Suprapubic skin (tissue), 4 donors: Measurements from ENCODE around the gene DNASE1L3. TPM values are rescaled to one million over a fixed set of nuclear protein-coding genes. Genes with fewer than 3 reads are reported as not detected.
A peak's percentile ranks its signal among the peaks of the same experiment; 100 is the strongest.

ENCODE experiments used
- DNase-seq, 2 donors: peaks; one replicate each; pipeline ENCODE4 v3.0.0-alpha.2; 2019; ENCODE audit warnings: low spot score in 2 of 2
- H3K27ac ChIP-seq: fragments of 200-600 bp; sonication (generic); one replicate; pipeline ENCODE4 v1.5.1; 2019
- H3K27me3 ChIP-seq: fragments of 200-600 bp; sonication (generic); one replicate; pipeline ENCODE4 v1.5.1; 2019
- H3K36me3 ChIP-seq: fragments of 200-600 bp; sonication (generic); one replicate; pipeline ENCODE4 v1.5.1; 2019
- H3K4me1 ChIP-seq: fragments of 200-600 bp; sonication (generic); one replicate; pipeline ENCODE4 v1.5.1; 2019
- H3K4me3 ChIP-seq: fragments of 200-600 bp; sonication (generic); one replicate; pipeline ENCODE4 v1.5.1; 2019; ENCODE audit warnings: mild to moderate bottlenecking
- H3K9me3 ChIP-seq: fragments of 200-600 bp; sonication (generic); one replicate; pipeline ENCODE4 v1.5.1; 2019
- CTCF ChIP-seq, 2 donors: fragments of 200-600 bp in 1 of 2; fragments of 450-650 bp in 1 of 2; sonication (generic) in 1 of 2; IDR thresholded peaks; one replicate each; pipeline ENCODE4 v1.5.1; 2016 to 2019; ENCODE audit warnings: antibody characterized with exemption in 2 of 2, mild to moderate bottlenecking in 1 of 2, moderate library complexity in 1 of 2
- EP300 ChIP-seq: sonication (generic); formaldehyde crosslinking; IDR thresholded peaks from one replicate; pipeline ENCODE4 v1.6.1; 2017; ENCODE audit warnings: antibody characterized with exemption
- POLR2A ChIP-seq, 2 donors: fragments of 450-650 bp; IDR thresholded peaks; one replicate each; pipeline ENCODE4 v1.6.1; 2017; ENCODE audit warnings: antibody characterized with exemption in 2 of 2, mild to moderate bottlenecking in 2 of 2, moderate library complexity in 2 of 2
- POLR2AphosphoS5 ChIP-seq, 3 donors: sonication (generic); formaldehyde crosslinking; IDR thresholded peaks; one replicate each; pipeline ENCODE4 v1.6.1; 2017; ENCODE audit warnings: antibody characterized with exemption in 3 of 3
- WGBS: methylation state at CpG from one replicate; pipeline ENCODE4 v1.1.5; 2018; 5-methylcytosine and 5-hydroxymethylcytosine counted together
- total RNA-seq, 4 donors: library from RNA; depleted of rRNA; stranded (reverse); fragments of >200 nt; gene quantifications; one replicate each; pipeline ENCODE4 v1.1.0, GENCODE V29; 2016

The DNASE1L3 gene
- total RNA-seq, 4 donors from 2014 or later, result 0.95 to 5.8 (median 4.3) TPM

GRCh38 chr3:58197588-58197987, 13.2 kb downstream of the DNASE1L3 start:
- Histone ChIP-seq H3K27me3 (no peaks in the 10 kb centered on the region), H3K36me3 (no peaks in the 10 kb centered on the region), H3K4me3 (no peak overlapping the region), H3K27ac (no peak overlapping the region), H3K9me3 (no peaks in the 10 kb centered on the region), H3K4me1 (peaks cover 17% of the 10 kb centered on the region)
- over 99% methylated on average over 9 of the region's 10 CpGs for WGBS
- no peak for TF ChIP-seq CTCF (IDR thresholded peaks at IDR 0.05)
- TF ChIP-seq POLR2AphosphoS5 (IDR thresholded peaks at IDR 0.05), result no peak
- no peak for TF ChIP-seq EP300
- TF ChIP-seq POLR2A (IDR thresholded peaks at IDR 0.05), result no peak
- DNase-seq, result peak in 1 of 2 donors; percentile 40

GRCh38 chr3:58193682-58194407, 16.9 kb downstream of the DNASE1L3 start:
- peaks cover 11% of the 10 kb centered on the region for H3K4me1 ChIP-seq
- 84% methylated on average over 12 of the region's 12 CpGs for WGBS
- DNase-seq, result no peak
- no peaks in the 10 kb centered on the region for H3K36me3 ChIP-seq
- no peak overlapping the region for H3K27ac ChIP-seq
- H3K4me3 ChIP-seq, result no peak overlapping the region
- H3K9me3 ChIP-seq, result no peaks in the 10 kb centered on the region
- TF ChIP-seq POLR2AphosphoS5 (IDR thresholded peaks at IDR 0.05) (no peak), CTCF (IDR thresholded peaks at IDR 0.05) (no peak), EP300 (no peak), POLR2A (IDR thresholded peaks at IDR 0.05) (no peak)
- no peaks in the 10 kb centered on the region for H3K27me3 ChIP-seq

- Histone ChIP-seq H3K4me1 (peaks cover 16% of the 10 kb centered on the region), H3K9me3 (no peaks in the 10 kb centered on the region), H3K4me3 (no peak overlapping the region), H3K27ac (no peak overlapping the region), H3K27me3 (no peaks in the 10 kb centered on the region), H3K36me3 (no peaks in the 10 kb centered on the region)
- no peak for DNase-seq
- no peak for TF ChIP-seq POLR2A (IDR thresholded peaks at IDR 0.05)
- no peak for TF ChIP-seq EP300
- TF ChIP-seq CTCF (IDR thresholded peaks at IDR 0.05), result no peak
- TF ChIP-seq POLR2AphosphoS5 (IDR thresholded peaks at IDR 0.05), result no peak
- 86% methylated on average over 4 of the region's 5 CpGs for WGBS
Measured at GRCh38 chr3:58192069-58192468, 18.7 kb downstream of the DNASE1L3 start.

GRCh38 chr3:58191361-58191991, 19.3 kb downstream of the DNASE1L3 start:
- no peak overlapping the region for H3K27ac ChIP-seq
- DNase-seq, result no peak
- no peak overlapping the region for H3K4me3 ChIP-seq
- no peaks in the 10 kb centered on the region for H3K36me3 ChIP-seq
- TF ChIP-seq CTCF (IDR thresholded peaks at IDR 0.05), result no peak
- no peak for TF ChIP-seq POLR2AphosphoS5 (IDR thresholded peaks at IDR 0.05)
- TF ChIP-seq EP300, result no peak
- TF ChIP-seq POLR2A (IDR thresholded peaks at IDR 0.05), result no peak
- H3K27me3 ChIP-seq, result no peaks in the 10 kb centered on the region
- no peaks in the 10 kb centered on the region for H3K9me3 ChIP-seq
- H3K4me1 ChIP-seq, result peaks cover 16% of the 10 kb centered on the region
- 74% methylated on average over 10 of the region's 10 CpGs for WGBS

GRCh38 chr3:58190882-58191281, 19.9 kb downstream of the DNASE1L3 start:
- no peaks in the 10 kb centered on the region for H3K9me3 ChIP-seq
- H3K4me3 ChIP-seq, result no peak overlapping the region
- H3K36me3 ChIP-seq, result no peaks in the 10 kb centered on the region
- H3K27ac ChIP-seq, result no peak overlapping the region
- WGBS, result 85% methylated on average over 4 of the region's 4 CpGs
- no peak for DNase-seq
- no peak for TF ChIP-seq EP300
- no peak for TF ChIP-seq CTCF (IDR thresholded peaks at IDR 0.05)
- no peak for TF ChIP-seq POLR2A (IDR thresholded peaks at IDR 0.05)
- TF ChIP-seq POLR2AphosphoS5 (IDR thresholded peaks at IDR 0.05), result no peak
- H3K4me1 ChIP-seq, result peaks cover 16% of the 10 kb centered on the region
- H3K27me3 ChIP-seq, result no peaks in the 10 kb centered on the region
